Measurements from ENCODE around the gene DNM2.
"Not testable (repeated sequence)": the region's sequence is repeated elsewhere in the genome, so short reads cannot be mapped to it uniquely, and the experiment has no call there.

DNM2 gene

DNA sequence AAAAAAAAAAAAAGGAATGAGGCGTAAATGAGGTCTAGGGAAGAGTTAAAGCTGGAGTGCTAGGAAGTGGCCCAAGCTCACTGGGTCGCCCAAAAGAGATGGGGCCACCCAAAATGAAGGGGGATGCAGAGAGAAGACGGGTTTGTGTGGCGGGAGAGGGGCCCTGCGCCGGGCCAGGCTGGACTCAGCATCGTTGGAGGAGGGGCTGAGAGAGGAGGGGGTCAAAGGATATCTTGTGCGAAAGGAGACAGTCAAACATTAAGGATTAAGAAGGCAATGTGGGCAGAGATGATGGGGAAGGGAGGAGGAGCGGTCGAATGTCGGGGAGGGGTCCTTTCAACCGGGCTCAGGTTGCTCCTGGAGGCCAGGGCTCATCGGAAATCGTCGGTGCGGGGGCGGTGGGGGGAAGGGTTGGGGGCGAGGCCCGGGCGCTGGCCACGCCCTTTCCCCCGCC, 152.6 kb downstream of the DNM2 start:
- H3K27ac ChIP-seq (ENCODE audit: low read depth, low read length) = peak overlapping the region; percentile 39; the same call in 1 of the 2 replicates

DNA sequence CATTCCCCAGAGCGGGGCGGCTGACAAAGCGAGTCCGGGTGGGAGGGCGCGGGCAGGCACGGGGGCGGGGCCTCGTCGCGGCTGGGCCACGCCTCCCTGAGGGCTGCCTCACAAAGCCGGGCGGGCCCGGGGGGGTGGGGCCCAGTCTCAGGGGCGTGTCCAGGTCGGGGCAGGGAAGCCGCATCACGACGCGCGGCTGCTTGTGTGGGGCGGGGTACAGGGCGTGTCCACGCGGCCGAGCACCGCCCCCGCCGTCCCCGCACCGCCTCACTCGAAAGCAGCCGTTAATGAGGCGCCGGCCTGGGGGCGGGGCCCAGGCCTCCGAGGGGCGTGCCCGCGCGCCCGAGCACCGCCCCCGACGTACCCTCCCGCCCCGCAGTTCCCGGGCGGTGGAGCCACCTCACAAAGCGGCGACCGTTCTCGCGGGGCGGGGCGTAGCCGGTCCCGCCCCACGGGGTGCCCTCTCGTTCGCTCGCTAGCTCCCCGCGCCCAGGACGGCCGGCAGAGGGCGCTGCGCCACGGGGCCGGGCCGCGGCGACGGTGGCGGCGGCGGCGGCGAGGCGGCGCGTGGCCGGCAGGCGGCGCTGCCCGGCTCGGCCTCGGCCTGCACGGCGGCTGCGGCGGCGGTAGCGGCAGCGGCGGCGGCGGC, 153.2 kb downstream of the DNM2 start, which contains the start of gene CARM1:
TSS of gene CARM1 (plus strand) at position 599 of the 649 bp plus-strand sequence. CDS start 150 bp downstream, outside the sequence.
- Histone ChIP-seq H3K36me3 (ENCODE audit: insufficient read depth, low read length) (no peaks in the 10 kb centered on the region), H3K27ac (ENCODE audit: low read depth, low read length) (peak within 1 kb of the TSS; percentile 39), H3K4me1 (ENCODE audit: control insufficient read depth, insufficient read depth, low read length, unreplicated experiment) (peaks cover 3% of the 10 kb centered on the region), H3K79me2 (ENCODE audit: control insufficient read depth, insufficient read depth, low read length, unreplicated experiment) (peaks cover 36% of the 10 kb centered on the region), H2AFZ (ENCODE audit: low read length, unreplicated experiment) (peak within 1 kb of the TSS; percentile 95), H3K27me3 (ENCODE audit: insufficient read depth, low read length) (no peaks in the 10 kb centered on the region), H3K4me3 (ENCODE audit: low read depth, low read length) (peak within 1 kb of the TSS; percentile 95)

More for the DNA sequence above, 152.6 kb downstream of the DNM2 start:
- Histone ChIP-seq H3K4me3 (ENCODE audit: low read depth, low read length) (peak overlapping the region; percentile 77), H2AFZ (ENCODE audit: low read length, unreplicated experiment) (peak overlapping the region; percentile 95), H3K4me1 (ENCODE audit: control insufficient read depth, insufficient read depth, low read length, unreplicated experiment) (peaks cover 3% of the 10 kb centered on the region), H3K27me3 (ENCODE audit: insufficient read depth, low read length) (no peaks in the 10 kb centered on the region), H3K79me2 (ENCODE audit: control insufficient read depth, insufficient read depth, low read length, unreplicated experiment) (peaks cover 32% of the 10 kb centered on the region), H3K36me3 (ENCODE audit: insufficient read depth, low read length) (no peaks in the 10 kb centered on the region)

DNA sequence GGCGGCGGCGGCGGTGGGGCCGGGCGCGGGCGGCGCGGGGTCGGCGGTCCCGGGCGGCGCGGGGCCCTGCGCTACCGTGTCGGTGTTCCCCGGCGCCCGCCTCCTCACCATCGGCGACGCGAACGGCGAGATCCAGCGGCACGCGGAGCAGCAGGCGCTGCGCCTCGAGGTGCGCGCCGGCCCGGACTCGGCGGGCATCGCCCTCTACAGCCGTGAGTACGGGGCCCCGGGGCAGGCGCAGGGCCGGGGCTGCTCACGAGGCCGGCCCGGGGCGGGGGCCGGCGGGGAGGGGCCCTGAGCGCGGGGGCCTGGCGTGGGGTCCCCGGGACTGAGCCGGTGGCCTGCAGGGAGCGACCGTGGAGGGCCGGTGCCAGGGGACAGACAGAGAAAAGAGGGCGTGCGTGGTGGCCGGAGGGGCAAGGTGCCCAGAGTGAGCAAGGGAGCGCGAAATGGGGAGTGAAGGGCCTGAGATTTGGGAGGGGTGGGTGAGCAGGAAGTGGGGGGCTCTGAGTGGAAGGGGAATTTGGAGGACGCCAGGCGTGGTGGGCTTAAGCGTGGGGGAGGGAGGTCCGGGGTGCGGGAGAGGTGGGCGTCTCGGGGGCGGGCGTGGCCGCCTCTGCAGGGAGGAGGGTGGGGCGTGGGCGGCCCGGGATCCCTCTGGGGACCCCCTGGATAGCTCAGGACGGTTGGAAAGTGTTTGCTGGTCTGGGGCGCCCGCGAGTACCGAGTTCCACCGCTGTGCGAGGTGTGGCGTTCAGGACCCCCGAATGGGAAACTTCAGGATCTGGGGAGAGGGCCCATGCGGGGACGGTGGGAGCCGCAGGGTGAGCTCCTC, 154.0 kb downstream of the DNM2 start:
- H3K79me2 ChIP-seq (ENCODE audit: control insufficient read depth, insufficient read depth, low read length, unreplicated experiment) = peaks cover 44% of the 10 kb centered on the region
- no peaks in the 10 kb centered on the region for H3K27me3 ChIP-seq (ENCODE audit: insufficient read depth, low read length)
- H3K4me1 ChIP-seq (ENCODE audit: control insufficient read depth, insufficient read depth, low read length, unreplicated experiment) = peaks cover 8% of the 10 kb centered on the region
- H2AFZ ChIP-seq (ENCODE audit: low read length, unreplicated experiment) = peak overlapping the region; percentile 60
- H3K36me3 ChIP-seq (ENCODE audit: insufficient read depth, low read length) = no peaks in the 10 kb centered on the region
- peak overlapping the region; percentile 32 for H3K27ac ChIP-seq (ENCODE audit: low read depth, low read length)
- H3K4me3 ChIP-seq (ENCODE audit: low read depth, low read length) = peak overlapping the region; percentile 95

DNA sequence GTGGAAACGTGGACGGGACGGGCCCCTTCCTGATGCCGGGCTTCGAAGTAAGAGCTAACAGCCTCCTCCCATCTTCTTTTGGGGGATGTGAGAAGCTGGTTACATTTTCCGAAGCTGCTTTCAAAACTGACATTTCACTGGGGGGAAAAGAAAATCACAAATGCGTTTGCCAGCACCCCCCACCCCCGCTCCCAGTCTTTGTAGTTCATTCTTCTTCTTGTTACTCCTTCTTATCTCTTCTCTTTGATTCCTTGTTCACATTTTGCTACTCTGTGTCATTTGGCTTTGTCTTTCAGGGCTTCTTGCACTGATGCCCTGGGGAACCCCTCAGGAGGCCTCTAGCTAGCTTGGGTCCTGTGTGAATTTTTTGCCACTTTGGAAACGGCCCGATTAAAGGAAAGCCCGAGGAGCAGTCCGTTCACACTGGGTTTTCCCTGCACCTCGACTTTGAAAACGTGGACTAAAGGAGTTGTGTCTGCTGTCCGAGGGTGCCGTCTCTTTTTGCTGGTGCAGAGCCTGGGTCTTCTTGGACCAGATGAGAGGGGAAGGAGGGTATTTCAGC, 154.7 kb downstream of the DNM2 start:
- H3K27ac ChIP-seq (ENCODE audit: low read depth, low read length) = 0 out of 2 replicates have a peak overlapping the region, but pooled peaks have one; percentile 15
- no peaks in the 10 kb centered on the region for H3K27me3 ChIP-seq (ENCODE audit: insufficient read depth, low read length)
- peak overlapping the region; percentile 60 for H2AFZ ChIP-seq (ENCODE audit: low read length, unreplicated experiment)
- H3K4me1 ChIP-seq (ENCODE audit: control insufficient read depth, insufficient read depth, low read length, unreplicated experiment) = peaks cover 9% of the 10 kb centered on the region
- H3K36me3 ChIP-seq (ENCODE audit: insufficient read depth, low read length) = no peaks in the 10 kb centered on the region
- peak overlapping the region; percentile 95 for H3K4me3 ChIP-seq (ENCODE audit: low read depth, low read length)
- H3K79me2 ChIP-seq (ENCODE audit: control insufficient read depth, insufficient read depth, low read length, unreplicated experiment) = peaks cover 47% of the 10 kb centered on the region

DNA sequence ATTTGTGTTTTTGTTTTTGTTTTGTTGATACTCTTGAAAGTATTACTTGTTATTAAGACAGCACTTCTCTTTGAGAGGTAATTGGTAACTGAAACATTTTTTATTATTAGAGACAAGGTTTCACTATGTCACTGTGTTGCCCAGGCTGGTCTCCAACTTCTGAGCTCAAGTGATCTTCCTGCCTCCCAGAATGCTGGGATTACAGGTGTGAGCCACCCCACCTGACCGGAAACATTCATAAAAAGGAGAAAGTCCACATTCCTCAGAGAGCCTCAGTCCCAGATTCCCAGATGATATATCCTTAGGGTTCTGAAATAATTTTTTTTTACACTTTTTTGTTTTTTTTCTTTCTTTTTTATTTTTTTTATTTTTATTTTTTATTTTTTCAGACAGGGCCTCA, 156.1 kb downstream of the DNM2 start:
- Histone ChIP-seq H3K4me3 (ENCODE audit: low read depth, low read length) (no peak overlapping the region), H3K79me2 (ENCODE audit: control insufficient read depth, insufficient read depth, low read length, unreplicated experiment) (peaks cover 56% of the 10 kb centered on the region), H3K4me1 (ENCODE audit: control insufficient read depth, insufficient read depth, low read length, unreplicated experiment) (peaks cover 18% of the 10 kb centered on the region), H3K36me3 (ENCODE audit: insufficient read depth, low read length) (no peaks in the 10 kb centered on the region), H3K27ac (ENCODE audit: low read depth, low read length) (no peak overlapping the region), H3K27me3 (ENCODE audit: insufficient read depth, low read length) (no peaks in the 10 kb centered on the region), H2AFZ (ENCODE audit: low read length, unreplicated experiment) (no peak overlapping the region)

DNA sequence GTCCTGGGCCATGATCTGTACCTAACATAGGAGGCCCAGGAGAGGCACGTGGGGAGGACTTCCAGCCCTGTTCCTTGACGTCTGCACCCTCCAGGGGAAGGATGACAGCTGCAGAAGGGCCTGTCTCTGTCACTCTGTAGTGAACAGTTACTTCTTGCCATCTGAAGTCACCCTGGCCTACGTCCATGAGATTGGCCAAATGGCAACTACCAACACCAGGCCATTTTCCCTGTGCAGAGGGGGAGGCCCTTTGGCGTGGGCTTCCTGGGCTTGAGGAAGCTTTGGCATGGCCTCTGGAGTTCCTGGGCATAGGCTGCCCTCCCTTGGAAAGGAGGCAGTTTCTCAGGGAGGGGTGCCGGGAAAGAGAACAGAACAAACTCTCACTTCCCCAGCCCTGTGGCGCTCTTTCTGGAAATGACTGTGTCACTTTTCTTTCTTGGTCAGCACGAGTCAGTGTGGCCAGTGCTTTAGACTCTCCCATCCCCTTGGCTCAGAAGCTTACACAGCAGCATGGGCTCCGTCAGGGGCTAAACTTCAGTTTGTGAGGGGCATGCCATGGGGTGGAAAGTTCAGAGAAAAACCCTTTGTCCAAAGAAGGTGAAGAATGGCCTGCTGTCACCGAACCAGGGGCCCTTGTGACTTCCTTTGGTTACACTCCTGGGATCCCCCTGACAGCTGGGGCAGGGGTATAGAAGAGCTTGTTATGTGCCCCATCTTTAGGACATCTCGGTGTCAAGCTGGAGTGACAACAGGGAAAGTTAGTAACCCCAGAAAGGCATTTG, 158.8 kb downstream of the DNM2 start:
- H3K36me3 ChIP-seq (ENCODE audit: insufficient read depth, low read length) = no peaks in the 10 kb centered on the region
- H3K4me1 ChIP-seq (ENCODE audit: control insufficient read depth, insufficient read depth, low read length, unreplicated experiment) = peaks cover 16% of the 10 kb centered on the region
- no peaks in the 10 kb centered on the region for H3K27me3 ChIP-seq (ENCODE audit: insufficient read depth, low read length)
- peaks cover 78% of the 10 kb centered on the region for H3K79me2 ChIP-seq (ENCODE audit: control insufficient read depth, insufficient read depth, low read length, unreplicated experiment)
- no peak overlapping the region for H3K27ac ChIP-seq (ENCODE audit: low read depth, low read length)
- H2AFZ ChIP-seq (ENCODE audit: low read length, unreplicated experiment) = no peak overlapping the region
- no peak overlapping the region for H3K4me3 ChIP-seq (ENCODE audit: low read depth, low read length)

DNA sequence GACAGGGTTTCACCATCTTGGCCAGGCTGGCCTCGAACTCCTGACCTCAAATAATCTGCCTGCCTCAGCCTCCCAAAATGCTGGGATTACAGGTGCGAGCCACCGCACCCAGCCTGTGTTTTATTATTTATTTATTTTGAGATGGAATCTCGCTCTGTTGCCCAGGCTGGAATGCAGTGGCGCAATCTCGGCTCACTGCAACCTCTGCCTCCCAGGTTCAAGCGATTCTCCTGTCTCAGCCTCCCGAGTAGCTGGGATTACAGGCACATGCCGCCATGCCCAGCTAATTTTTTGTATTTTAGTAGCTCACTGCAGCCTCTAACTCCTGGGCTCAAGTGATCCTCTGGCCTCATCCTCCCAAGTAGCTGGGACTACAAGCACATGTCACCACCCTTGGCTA, 159.7 kb downstream of the DNM2 start:
- Histone ChIP-seq H3K79me2 (ENCODE audit: control insufficient read depth, insufficient read depth, low read length, unreplicated experiment) (peaks cover 73% of the 10 kb centered on the region), H3K27ac (ENCODE audit: low read depth, low read length) (peak overlapping the region; percentile 52; the same call in 1 of the 2 replicates), H3K4me1 (ENCODE audit: control insufficient read depth, insufficient read depth, low read length, unreplicated experiment) (peaks cover 16% of the 10 kb centered on the region)
- not testable (repeated sequence) for H3K4me3 ChIP-seq (ENCODE audit: low read depth, low read length); H3K36me3 ChIP-seq (ENCODE audit: insufficient read depth, low read length); H3K27me3 ChIP-seq (ENCODE audit: insufficient read depth, low read length); H2AFZ ChIP-seq (ENCODE audit: low read length, unreplicated experiment)

DNA sequence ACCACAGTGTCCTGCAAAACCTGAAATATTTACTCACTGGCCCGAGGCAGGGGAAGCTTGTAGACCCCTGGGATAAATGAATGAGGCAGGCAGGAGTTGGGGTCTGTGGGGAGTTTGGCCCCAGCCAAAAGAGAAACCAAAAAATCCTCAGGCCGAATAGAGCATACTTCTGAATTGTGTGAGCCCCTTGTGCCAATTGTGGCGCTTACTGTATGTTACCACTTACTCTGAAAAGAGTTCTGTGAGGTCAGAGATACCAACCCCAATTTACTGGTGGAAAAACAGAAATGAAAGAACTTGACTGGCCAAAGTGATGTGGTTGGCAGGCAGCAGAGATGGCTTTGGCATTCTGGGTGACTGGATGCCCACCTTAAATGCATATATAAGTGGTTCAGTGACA, 160.4 kb downstream of the DNM2 start:
- no peak overlapping the region for H2AFZ ChIP-seq (ENCODE audit: low read length, unreplicated experiment)
- peak overlapping the region; percentile 52 for H3K27ac ChIP-seq (ENCODE audit: low read depth, low read length)
- H3K36me3 ChIP-seq (ENCODE audit: insufficient read depth, low read length) = no peaks in the 10 kb centered on the region
- peaks cover 72% of the 10 kb centered on the region for H3K79me2 ChIP-seq (ENCODE audit: control insufficient read depth, insufficient read depth, low read length, unreplicated experiment)
- H3K4me1 ChIP-seq (ENCODE audit: control insufficient read depth, insufficient read depth, low read length, unreplicated experiment) = peaks cover 16% of the 10 kb centered on the region
- peak overlapping the region; percentile 57; the same call in 1 of the 2 replicates for H3K4me3 ChIP-seq (ENCODE audit: low read depth, low read length)
- no peaks in the 10 kb centered on the region for H3K27me3 ChIP-seq (ENCODE audit: insufficient read depth, low read length)
